GM19395 (cell line): ENCODE data around the gene SPDYE18.
"Not testable (repeated sequence)": the region's sequence is repeated elsewhere in the genome, so short reads cannot be mapped to it uniquely, and the experiment has no call there.

ENCODE experiments used
- ATAC-seq: cut with Tn5 transposase; IDR thresholded peaks from one replicate; pipeline ENCODE4 v1.9.1; 2021; ENCODE audit warnings: mild to moderate bottlenecking, moderate library complexity; ENCODE audit not compliant: unreplicated experiment

SPDYE18 gene, protein sequence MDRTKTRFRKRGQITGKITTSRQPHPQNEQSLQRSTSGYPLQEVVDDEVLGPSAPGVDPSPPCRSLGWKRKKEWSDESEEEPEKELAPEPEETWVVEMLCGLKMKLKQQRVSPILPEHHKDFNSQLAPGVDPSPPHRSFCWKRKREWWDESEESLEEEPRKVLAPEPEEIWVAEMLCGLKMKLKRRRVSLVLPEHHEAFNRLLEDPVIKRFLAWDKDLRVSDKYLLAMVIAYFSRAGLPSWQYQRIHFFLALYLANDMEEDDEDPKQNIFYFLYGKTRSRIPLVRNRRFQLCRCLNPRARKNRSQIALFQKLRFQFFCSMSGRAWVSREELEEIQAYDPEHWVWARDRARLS

DNA sequence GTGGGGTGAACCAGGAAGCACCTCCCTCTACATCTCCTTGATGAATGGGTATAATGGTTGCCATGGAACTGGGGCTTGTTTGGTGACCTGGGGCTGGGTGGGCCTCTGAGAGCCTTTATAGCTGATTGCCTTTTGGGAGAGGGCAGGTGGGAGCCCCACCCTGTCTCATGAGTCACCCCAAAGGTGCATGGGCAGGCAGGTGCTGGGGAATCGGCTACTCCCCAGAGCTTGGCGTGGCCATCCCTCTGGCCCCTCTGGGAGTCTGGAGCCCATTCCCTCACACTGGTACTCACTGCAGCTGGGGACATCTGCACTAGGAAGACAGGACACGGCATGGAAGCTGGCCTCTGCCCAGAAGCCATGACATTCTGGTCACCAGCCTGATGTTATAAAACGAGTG is at the start of gene SPDYE18:
SPDYE18 (minus strand) TSS at position 2 of the 400 bp plus-strand sequence. CDS start 2,046 bp downstream, outside the sequence.
- not testable (repeated sequence) for ATAC-seq

DNA sequence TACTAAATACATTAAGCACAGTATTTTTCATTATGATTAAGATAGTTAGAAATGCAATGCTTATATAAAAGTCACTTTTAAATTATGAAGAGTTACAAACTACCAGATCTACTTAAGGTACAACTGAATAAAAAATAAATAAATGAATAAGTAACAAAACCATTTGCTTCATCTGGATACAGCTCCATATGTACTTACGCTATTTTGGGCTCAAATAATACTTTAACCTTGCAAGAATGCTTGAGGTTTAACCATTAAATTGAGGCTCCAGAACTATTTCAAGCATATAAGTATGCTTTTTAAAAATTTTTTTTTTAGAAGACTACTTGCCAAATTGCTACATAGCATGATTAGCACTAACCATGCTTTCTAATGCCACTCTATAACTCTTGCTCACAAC is 46.0 kb upstream of the SPDYE18 start:
- not testable (repeated sequence) for ATAC-seq

DNA sequence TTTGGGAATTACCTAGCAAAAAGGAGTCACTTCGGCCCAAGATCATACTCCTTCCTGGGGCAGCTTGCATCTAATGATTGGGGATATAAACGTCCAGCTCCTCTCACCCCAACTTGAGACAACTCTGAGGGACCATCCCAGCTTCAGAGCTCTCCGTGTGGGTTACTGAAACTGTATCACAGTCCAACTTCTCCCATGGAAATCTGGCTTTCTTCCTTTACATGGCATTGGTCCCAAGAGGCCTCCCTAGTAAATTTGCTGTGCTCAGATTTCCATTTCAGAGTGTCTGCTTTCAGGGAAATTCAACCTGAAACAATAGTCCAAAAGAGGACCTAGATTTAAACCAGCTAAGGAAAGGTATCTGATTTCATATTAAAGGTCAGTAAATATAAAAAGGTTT is 45.3 kb upstream of the SPDYE18 start:
- not testable (repeated sequence) for ATAC-seq

DNA sequence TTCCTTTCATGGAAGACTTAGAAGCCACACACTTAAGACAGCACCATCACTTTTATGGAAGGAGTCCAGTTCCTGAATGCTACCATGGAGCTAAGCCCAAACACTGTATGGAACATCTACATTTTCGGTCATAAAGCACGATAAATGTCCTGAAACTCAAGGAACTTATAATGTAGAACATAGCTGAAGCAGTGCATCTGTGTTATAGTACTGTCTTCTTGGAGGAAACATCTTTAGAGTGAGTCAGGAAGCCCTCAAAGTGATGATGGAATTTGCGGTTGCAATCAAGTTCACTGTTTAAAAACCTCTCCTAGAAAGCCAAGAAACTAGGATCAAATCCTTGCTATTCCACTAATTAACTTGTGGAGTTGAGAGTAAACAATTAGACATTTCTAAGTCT is 43.5 kb upstream of the SPDYE18 start:
- not testable (repeated sequence) for ATAC-seq

DNA sequence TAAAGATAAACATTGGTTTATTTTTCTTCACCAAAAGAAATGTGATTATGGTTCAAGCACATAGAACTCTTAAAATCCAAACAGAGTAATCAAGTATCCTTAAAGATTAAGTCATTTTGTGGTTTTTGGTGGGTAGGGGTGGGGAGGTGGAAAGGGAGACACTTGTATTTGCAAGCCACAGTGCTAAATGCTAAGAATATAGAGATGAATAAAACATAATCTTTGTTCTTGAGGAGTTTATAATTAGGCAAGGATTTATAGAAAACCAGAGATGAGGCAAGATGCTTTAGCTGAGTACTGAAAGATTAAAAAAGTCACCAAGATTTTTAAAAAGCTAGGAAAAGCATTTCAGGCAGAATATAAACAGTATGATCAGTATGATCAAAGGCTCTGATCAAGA is 40.3 kb upstream of the SPDYE18 start:
- ATAC-seq: not testable (repeated sequence)

DNA sequence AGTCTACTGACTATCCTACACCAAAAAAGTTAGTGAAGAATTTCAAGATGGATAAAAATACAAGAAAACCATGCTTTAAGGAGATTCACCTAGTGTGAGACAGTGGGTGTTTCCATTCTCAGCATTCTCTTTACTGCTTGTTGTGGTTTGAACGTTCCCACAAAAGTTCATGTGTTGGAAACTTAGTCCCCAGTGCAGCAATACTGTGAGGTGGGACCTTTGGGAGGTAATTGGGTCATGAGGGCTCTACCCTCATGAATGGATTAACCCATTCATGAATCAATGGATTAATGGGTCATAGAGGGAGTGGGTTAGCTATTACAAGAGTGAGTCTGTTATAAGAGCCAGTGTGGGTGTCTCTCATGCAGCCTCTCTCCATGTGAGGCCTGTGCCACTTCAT is 38.8 kb upstream of the SPDYE18 start:
- not testable (repeated sequence) for ATAC-seq

DNA sequence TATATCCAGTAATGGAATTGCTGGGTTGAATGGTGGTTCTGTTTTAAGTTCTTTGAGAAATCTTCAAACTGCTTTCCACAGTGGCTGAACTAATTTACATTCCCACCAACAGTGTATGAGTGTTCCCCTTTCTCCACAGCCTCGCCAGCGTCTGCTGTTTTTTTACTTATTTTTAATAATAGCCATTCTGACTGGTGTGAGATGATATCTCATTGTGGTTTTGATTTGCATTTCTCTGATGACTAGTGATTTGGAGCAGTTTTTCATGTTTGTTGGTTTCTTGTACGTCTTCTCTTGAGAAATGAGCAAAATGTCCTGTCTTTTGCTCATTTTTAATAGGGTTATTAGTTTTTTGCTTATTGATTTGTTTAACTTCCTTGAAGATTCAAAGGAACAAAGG is 38.1 kb upstream of the SPDYE18 start:
- ATAC-seq: not testable (repeated sequence)

DNA sequence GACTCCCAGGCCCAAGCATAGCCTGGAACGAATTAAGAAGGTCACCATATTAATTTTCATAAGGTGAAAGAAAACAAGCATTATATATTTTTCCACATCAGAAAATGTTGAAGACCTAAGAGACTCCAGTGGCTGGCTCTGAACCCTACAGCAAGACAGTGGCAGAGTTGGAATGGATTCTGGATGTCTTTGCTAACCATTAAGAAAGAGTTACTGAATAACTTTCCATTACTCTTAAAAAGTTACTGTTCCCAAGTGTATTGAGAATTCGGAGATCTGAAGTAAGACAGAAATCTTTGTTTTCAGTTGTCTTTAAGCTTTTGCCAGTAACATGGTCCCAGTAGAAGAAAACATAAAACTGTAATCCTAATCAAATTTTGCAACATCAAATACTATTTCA is 29.9 kb upstream of the SPDYE18 start:
- not testable (repeated sequence) for ATAC-seq

DNA sequence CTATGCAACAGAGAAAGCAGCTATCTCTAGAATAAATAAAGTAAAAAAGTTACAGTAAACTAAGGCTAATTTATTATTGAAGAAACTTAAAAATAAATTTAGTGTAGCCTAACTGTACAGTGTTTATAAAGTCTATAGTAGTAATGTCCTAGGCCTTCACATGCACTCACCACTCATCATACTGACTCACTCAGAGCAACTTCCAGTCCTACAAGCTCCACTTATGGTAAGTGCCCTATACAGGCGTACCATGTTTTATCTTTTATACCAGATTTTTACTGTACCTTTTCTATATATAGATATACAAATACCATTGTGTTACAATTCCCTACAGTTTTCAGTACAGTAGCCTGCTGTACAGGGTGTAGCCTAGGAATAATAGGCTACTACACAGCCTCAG is 19.8 kb upstream of the SPDYE18 start:
- ATAC-seq: not testable (repeated sequence)

DNA sequence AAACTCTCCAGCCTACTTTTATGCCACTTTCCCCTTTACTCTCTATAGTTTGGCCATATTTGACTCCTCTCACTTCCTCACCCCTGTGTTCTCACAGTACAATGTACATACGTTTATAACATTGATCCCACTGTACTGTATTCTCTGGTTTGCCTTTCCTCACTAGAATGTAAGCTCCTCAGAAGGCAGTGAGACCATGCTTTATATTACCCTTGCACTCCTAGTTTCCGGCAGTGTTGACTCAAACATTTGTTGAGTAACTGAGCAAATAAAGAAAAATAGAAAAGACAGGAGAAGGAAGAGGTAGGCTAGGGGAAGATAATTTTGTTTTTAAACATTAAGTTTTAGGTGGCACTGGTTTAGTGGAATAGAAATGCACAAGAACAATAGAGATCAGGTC is 17.9 kb upstream of the SPDYE18 start:
- not testable (repeated sequence) for ATAC-seq

DNA sequence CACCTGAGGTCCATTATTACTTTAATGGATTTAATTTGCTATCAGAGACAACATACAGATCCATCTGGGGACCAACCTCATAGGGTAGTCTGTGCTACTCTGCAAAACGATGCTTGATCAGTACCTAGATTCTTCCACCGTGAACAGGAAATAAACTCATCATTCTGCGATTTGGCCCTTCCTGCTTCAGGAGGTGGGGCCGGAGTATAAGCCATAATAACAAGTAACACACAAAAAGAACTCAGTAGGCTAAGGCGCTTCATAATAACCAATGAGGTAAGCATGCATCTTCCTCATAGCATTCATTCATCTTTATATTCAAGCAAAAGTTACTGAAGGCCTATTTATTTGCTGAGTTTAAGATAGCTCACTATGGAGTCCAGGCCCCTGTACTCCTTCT is 17.3 kb upstream of the SPDYE18 start:
- ATAC-seq: not testable (repeated sequence)

DNA sequence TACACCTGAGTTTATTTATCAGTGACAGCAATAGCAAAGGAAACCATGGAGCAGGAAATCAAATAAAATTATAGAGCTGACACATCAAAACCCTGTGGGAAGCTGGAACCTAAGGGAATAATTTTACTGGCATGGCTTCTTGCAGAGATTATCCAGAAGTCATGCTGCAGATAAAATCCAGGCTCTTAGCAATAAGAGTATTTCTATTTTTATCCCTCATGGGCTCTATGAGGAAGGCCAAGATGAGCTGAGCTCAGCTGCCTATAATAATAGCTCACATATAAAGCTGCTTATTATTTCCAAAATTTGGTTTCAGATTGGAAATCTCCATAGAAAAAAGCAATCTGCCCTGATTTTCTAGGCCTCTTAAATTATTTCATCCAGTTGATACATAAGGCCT is 16.8 kb upstream of the SPDYE18 start:
- ATAC-seq: not testable (repeated sequence)

DNA sequence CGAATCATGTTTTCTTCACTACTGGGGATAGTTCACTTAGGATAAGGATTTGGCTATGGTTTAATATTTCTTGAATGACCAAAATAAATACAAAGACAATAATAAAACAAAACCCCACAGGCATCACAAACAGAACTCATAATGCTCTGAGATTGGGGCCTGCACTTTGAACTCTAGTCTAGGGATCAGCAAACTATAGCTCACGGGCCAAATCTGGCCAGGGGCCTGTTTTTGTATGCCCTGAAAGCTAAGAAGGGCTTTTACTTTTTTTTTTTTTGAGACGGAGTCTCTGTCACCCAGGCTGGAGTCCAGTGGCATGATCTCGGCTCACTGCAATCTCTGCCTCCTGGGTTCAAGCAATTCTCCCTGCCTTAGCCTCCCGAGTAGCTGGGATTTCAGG is 14.7 kb upstream of the SPDYE18 start:
- ATAC-seq: not testable (repeated sequence)

DNA sequence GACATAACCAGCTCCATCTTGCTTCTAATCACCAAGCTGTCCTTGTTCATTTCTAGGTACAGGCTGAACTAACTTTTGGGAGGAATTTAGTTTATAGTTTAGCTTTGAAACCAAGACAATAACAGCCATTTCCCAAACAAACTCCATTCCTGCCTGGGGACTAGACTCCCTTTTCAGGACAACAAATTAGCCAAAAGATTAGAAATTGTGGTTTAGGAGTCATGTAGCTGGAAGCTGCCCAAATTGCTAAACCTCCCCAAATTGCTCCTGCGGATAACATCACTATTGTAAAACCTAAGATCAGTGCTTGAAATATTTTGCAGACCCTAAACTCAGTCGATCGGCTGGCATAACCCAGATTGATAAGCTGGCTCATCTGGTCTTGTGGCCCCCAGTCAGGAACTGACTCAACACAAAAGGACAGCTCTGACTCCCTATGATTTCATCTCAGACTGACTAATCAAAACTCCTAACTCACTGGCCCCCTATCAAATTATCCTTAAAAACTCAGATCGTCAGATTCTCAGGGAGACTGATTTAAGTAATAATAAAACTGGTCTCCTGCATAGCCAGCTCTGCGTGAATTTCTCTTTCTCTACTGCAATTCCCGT is 12.5 kb upstream of the SPDYE18 start:
- not testable (repeated sequence) for ATAC-seq

DNA sequence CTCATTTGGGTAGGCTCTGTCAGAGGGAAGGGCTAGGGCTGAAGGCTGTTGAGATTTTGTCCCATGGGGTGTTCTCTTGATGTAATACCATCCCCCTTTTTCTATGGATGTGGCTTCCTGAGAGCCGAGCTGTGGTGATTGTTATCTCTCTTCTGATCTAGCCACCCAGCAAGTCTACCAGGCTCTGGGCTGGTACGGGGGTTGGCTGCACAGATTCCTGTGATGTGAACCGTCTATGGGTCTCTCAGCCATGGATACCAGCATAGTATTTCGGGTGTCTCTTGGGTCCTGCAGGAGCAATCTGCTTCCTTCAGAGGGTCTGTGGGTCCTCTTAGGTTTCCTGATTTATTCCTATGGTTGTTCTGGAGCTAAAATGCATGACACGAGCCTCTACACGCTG is 8.8 kb upstream of the SPDYE18 start:
- ATAC-seq: not testable (repeated sequence)

DNA sequence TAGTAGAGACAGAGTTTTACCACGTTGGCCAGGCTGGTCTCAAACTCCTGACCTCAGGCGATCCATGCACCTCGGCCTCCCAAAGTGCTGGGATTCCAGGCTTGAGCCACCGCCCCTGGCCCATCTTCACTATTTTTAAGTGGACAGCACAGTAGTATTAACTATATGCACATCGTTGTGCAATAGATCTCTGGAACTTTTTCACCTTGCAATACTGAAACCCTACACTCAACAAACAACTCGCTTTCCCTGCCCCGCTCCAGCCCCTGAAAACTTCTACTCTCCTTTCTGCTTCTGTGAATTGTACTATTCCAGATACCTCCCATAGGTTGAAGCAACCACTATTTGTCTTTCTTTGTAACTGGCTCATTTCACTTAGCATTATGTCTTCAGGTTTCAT is 3.5 kb upstream of the SPDYE18 start:
- not testable (repeated sequence) for ATAC-seq

DNA sequence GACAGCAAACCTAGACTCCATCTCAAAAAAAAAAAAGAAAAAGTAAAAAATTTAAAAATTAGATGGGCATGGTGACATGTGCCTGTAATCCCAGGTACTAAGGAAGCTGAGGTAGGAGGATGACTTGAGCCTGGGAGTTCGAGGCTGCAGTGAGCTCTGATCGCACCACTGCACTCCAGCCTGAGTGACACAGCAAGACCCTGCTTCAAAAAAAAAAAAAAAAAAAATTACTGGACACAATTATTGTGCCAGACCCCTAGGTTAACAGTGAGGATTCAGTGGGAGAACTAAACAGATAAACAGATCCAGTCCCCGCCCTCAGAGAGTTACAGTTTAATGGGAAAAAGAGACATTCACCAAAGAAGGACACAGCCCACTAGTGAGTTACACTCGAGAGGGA is 1.4 kb upstream of the SPDYE18 start:
- ATAC-seq: not testable (repeated sequence)

DNA sequence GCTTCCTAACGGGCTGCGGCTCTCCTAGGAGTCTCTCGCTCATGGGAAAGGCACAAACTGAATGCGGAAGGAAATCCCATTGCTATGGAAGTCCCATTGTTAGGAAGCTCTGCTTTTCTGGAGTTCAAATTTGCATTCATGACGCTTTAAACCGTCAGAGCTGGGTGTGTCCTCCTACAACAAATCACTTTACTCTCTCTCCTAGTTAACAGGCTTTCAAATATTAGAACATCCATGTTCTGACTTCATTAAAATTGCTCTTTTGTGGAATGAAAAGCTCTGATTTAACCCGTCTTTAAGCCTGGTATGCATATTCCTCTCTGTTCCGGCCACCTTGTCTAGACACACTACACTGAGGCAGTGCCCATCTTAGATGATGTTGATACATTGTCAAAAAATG is 30.1 kb downstream of the SPDYE18 start, which contains the start of gene SPDYE17:
SPDYE17 (minus strand) TSS at position 101 of the 400 bp plus-strand sequence. CDS start 1,791 bp downstream, outside the sequence.
- not testable (repeated sequence) for ATAC-seq

DNA sequence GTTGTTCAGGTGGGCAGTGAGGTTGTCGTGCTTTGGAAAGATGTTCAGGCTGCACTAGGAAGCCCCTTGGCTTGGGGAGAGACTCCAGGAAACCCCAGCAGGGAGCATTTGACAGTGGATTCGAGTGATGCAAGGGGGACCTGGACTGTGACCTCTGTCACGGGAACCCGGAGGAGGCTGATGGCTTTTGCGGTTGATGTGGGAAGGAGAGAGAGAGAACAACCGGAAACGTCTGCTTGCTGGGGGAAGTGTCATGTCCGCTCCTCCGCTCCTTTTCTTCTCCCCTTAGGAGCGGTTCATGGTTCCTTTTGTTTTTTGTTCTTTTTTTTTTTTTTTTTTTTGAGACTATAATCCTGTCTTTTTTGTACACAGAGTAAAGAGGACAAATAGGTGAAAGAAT is 36.0 kb downstream of the SPDYE18 start:
- ATAC-seq: not testable (repeated sequence)

DNA sequence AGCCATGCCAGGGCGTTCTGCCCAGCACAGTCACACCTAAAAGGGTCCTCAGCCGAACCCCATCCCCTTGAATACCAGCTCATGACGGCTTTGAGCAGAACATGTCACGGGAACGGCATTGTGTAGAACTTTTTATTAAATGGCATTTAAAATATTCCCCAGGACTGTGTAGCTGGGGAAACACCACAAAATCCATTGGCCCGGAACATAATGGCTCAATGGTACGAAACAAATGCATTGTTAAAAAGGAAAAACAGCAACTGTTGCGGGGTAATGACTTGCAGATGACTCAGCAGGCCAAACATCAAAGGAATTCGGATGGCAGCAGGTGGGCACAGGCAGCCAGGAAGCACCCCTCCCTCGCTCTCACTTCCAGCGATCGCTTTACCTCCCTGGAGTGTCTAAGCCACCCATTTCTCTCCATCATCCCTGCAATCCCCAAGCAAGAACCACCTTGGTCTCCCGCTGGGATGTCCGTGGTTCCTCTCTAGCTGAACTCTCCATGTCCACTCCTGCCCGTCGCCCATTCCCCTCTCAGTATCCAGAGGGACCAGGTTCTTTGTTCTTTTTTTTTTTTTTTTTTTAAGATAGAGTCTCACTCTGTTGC is 52.2 kb downstream of the SPDYE18 start:
- ATAC-seq: not testable (repeated sequence)

DNA sequence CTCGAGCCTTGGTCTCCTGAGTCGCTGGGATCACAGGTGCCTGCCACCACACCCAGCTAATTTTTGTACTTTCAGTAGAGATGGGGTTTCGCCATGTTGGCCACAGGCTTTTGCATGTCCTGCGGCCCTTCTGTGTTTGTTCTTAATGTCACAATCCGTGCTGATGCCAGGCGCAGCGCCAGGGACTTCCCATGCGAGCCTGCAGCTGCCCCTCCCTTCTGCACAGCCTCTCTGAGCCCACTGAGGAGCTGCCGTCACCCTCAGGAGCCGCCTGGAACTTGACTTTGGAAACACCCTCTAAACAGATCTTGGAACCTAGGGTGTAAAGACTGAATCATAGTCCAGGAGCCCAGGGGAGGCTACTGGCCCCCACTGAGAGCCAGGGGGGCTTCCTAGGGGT is 54.4 kb downstream of the SPDYE18 start:
- ATAC-seq: not testable (repeated sequence)
